ENCODE measurements around the gene ZNF680.

The ZNF680 gene

DNA sequence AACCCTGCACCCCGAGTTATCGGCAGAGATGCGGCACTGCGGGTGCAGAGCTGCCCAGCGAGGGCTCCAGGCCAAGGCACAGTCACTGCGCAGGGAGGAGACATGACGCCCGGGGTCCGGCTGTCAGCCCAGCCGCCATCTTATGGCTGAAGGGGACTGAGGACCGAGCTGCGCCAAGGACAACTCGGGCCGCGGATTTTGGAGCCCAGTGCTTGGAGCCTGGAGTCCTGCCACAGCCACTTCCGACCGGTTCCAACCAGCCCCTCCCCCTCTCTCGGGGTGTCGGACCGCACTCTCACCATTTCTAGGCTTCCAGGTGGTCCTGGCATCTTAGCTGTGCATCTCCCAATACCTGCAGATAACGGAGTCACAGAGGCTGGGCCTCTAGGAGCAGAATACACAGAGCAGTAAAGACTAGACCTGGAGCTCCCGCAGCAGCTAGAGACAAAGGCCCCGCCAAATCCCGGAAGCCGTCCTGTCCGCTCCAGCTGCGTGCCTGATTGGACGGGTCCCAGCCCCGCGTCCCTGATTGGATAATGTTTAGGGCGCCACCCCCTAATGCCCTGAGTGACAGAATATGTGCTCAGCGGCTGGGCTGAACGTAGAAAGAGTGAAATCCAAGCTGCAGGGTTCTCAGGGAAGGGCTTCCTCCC is at the start of gene ZNF680:
TSS of gene ZNF680 (minus strand) at position 446 of the 653 bp plus-strand sequence. CDS start at position 329, 117 bp downstream.
- no peaks in the 10 kb centered on the region for H3K27me3 ChIP-seq (replicated peaks)
- H3K36me3 ChIP-seq (replicated peaks), result no peaks in the 10 kb centered on the region
- no peak for TF ChIP-seq CTCF (IDR thresholded peaks at IDR 0.05; ENCODE audit: low read depth, low read length, missing control alignments)
- in situ Hi-C loops (cut with HindIII; ENCODE audit: low pct_ligation_motif_present, low sequenced_read_pairs), result no loop called here
- peak; percentile 98 for DNase-seq
- H3K27ac ChIP-seq, result peak within 1 kb of the TSS; percentile 63
- H3K4me3 ChIP-seq (ENCODE audit: low read depth, low read length), result peak within 1 kb of the TSS; percentile 97

GRCh38 chr7:64612452-64612851 is 49.6 kb upstream of the ZNF680 start:
- Histone ChIP-seq H3K4me3 (ENCODE audit: low read depth, low read length) (no peak overlapping the region), H3K27me3 (replicated peaks) (no peaks in the 10 kb centered on the region), H3K27ac (no peak overlapping the region), H3K36me3 (replicated peaks) (no peaks in the 10 kb centered on the region)
- in situ Hi-C loops (cut with HindIII; ENCODE audit: low pct_ligation_motif_present, low sequenced_read_pairs), result no loop called here
- no peak for TF ChIP-seq CTCF (IDR thresholded peaks at IDR 0.05; ENCODE audit: low read depth, low read length, missing control alignments)
- DNase-seq, result no peak

DNA sequence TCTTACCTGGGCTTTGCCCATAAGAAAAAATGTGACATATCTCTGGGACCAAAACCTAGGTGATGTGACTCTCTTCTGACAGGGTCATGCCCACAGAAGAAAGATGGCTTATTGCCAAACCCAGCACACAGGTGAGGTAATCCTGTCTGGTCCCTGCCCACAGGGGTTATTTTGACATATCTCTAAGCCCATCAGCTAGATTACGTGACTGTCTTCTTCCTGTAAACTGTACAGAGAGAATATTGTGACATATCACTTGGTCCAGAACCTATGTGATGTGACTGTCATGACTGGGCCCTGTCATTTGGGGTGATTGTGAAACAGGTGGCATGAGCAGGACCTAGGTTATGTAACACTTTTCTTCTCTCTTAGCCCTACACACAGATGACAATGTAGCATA is 48.8 kb upstream of the ZNF680 start:
- Histone ChIP-seq H3K4me3 (ENCODE audit: low read depth, low read length) (no peak overlapping the region), H3K36me3 (replicated peaks) (no peaks in the 10 kb centered on the region), H3K27me3 (replicated peaks) (no peaks in the 10 kb centered on the region), H3K27ac (no peak overlapping the region)
- in situ Hi-C loops (cut with HindIII; ENCODE audit: low pct_ligation_motif_present, low sequenced_read_pairs), result no loop called here
- TF ChIP-seq CTCF (IDR thresholded peaks at IDR 0.05; ENCODE audit: low read depth, low read length, missing control alignments), result no peak
- no peak for DNase-seq

GRCh38 chr7:64610997-64611396 is 48.1 kb upstream of the ZNF680 start:
- H3K4me3 ChIP-seq (ENCODE audit: low read depth, low read length), result no peak overlapping the region
- no peak overlapping the region for H3K27ac ChIP-seq
- no peaks in the 10 kb centered on the region for H3K36me3 ChIP-seq (replicated peaks)
- no peak for DNase-seq
- H3K27me3 ChIP-seq (replicated peaks), result no peaks in the 10 kb centered on the region
- in situ Hi-C loops (cut with HindIII; ENCODE audit: low pct_ligation_motif_present, low sequenced_read_pairs), result no loop called here
- no peak for TF ChIP-seq CTCF (IDR thresholded peaks at IDR 0.05; ENCODE audit: low read depth, low read length, missing control alignments)

GRCh38 chr7:64608116-64608910 is 45.4 kb upstream of the ZNF680 start:
- Histone ChIP-seq H3K27ac (no peak overlapping the region), H3K4me3 (ENCODE audit: low read depth, low read length) (no peak overlapping the region), H3K27me3 (replicated peaks) (no peaks in the 10 kb centered on the region), H3K36me3 (replicated peaks) (no peaks in the 10 kb centered on the region)
- DNase-seq, result no peak
- in situ Hi-C loops (cut with HindIII; ENCODE audit: low pct_ligation_motif_present, low sequenced_read_pairs), result no loop called here
- TF ChIP-seq CTCF (IDR thresholded peaks at IDR 0.05; ENCODE audit: low read depth, low read length, missing control alignments), result no peak
